GM18858 (cell line): ENCODE measurements around the gene VCL.
"Not testable (repeated sequence)": the region's sequence is repeated elsewhere in the genome, so short reads cannot be mapped to it uniquely, and the experiment has no call there.

Experiments used
- ATAC-seq: cut with Tn5 transposase; IDR thresholded peaks from one replicate; pipeline ENCODE4 v1.9.1; 2021; ENCODE audit not compliant: unreplicated experiment

The VCL gene

GRCh38 chr10:74103560-74104258, 105.8 kb downstream of the VCL start:
- no peak for ATAC-seq

- ATAC-seq = no peak
Observed at GRCh38 chr10:74104480-74104879, 106.6 kb downstream of the VCL start.

- ATAC-seq = no peak
Observed at GRCh38 chr10:74104996-74105395, 107.1 kb downstream of the VCL start.

GRCh38 chr10:74107391-74107790, 109.5 kb downstream of the VCL start:
- ATAC-seq = no peak

- ATAC-seq = no peak
Observed at GRCh38 chr10:74109452-74109851, 111.5 kb downstream of the VCL start.

- no peak for ATAC-seq
Observed at GRCh38 chr10:74110120-74110519, 112.2 kb downstream of the VCL start.

GRCh38 chr10:74111799-74112198, 113.9 kb downstream of the VCL start:
- no peak for ATAC-seq

- ATAC-seq = no peak
Observed at GRCh38 chr10:74113546-74113945, 115.6 kb downstream of the VCL start.

GRCh38 chr10:74114041-74114448, 116.1 kb downstream of the VCL start:
- ATAC-seq = no peak

- ATAC-seq = no peak
Observed at GRCh38 chr10:74117738-74118137, 119.8 kb downstream of the VCL start.

GRCh38 chr10:74118804-74119203, 120.9 kb downstream of the VCL start:
- ATAC-seq = no peak

- no peak for ATAC-seq
Observed at GRCh38 chr10:74120911-74121310, 123.0 kb downstream of the VCL start.

GRCh38 chr10:74121368-74121767, 123.5 kb downstream of the VCL start:
- no peak for ATAC-seq

GRCh38 chr10:74122060-74122459, 124.1 kb downstream of the VCL start:
- ATAC-seq = no peak

- ATAC-seq = no peak
Observed at GRCh38 chr10:74123081-74123480, 125.2 kb downstream of the VCL start.

- ATAC-seq = no peak
Observed at GRCh38 chr10:74133923-74134820, 136.3 kb downstream of the VCL start.

- no peak for ATAC-seq
Observed at GRCh38 chr10:74135452-74135851, 137.5 kb downstream of the VCL start.

GRCh38 chr10:74137992-74138391, 140.1 kb downstream of the VCL start:
- ATAC-seq = no peak

- ATAC-seq = not testable (repeated sequence)
Observed at GRCh38 chr10:74138596-74138995, 140.7 kb downstream of the VCL start.

GRCh38 chr10:74139981-74140380, 142.1 kb downstream of the VCL start:
- ATAC-seq = no peak

GRCh38 chr10:74140553-74140952, 142.6 kb downstream of the VCL start:
- ATAC-seq = no peak

GRCh38 chr10:74145133-74145532, 147.2 kb downstream of the VCL start:
- ATAC-seq = no peak
